Astrocyte of the hippocampus (primary cell): ENCODE results near the gene AFG1L.
"Not testable (repeated sequence)": the region's sequence is repeated elsewhere in the genome, so short reads cannot be mapped to it uniquely, and the experiment has no call there.

ENCODE experiments used
- DNase-seq: peaks from one replicate; pipeline ENCODE4 v3.0.0; 2011; ENCODE audit warnings: low read depth, low spot score

Gene AFG1L

DNA sequence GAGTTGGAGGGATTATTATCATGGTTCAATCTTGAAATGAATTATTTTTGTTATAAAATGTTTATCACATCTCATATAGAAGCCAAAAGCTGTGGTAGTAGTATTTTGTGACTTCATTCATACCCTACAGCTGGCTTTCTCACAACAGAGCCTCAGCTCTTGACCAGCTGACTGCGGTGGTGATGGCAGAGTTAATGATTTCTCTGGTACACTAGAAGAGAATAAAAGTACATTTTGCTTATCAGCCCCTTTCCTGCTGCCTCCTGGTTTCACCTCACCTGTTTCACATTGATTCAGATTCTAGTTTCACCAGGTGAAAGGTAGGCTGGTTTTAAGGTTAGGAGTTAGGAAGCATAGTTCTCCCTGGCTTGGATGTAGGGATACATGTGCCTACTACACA is 55.7 kb downstream of the AFG1L start:
- DNase-seq: no peak

- no peak for DNase-seq
These were observed 59.0 kb downstream of the AFG1L start for GRCh38 chr6:108353853-108354252.

DNA sequence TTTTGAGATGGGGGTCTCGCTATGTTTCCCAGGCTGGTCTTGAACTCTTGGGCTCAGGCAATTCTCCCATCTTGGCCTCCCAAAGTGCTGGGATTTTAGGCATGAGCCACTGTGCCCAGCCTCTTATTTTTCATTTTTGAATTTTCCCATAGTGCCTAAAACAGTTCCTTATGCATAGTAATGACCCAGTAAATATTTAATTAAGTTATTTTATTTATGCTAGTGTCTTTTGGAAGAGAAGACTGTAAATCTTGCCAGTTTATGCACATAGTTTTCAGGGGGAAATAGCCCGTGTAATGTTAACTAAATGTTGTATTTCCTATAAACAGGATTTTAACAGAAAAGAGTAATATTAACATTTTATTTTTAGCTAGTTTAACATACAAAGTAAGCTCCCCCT is 60.3 kb downstream of the AFG1L start:
- DNase-seq: no peak

DNA sequence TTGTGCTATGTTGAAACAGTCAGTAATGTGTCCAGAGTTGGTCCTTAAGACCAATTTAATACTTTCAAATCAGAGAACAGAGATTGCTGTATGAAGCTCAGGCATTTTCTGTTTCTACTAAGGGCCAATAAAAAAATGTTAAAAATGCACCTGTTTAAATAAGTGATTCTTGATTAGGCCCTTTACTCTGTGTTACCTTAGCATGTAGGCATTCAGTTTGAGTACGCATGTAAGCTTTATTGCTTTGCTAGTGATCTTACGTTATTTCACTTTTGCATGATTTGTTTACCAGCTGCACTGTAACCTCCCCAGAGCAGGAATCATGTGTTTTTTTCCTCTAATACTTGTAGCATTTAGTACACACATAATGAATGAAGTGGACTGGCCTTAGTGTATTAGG is 61.0 kb downstream of the AFG1L start:
- DNase-seq: no peak

DNA sequence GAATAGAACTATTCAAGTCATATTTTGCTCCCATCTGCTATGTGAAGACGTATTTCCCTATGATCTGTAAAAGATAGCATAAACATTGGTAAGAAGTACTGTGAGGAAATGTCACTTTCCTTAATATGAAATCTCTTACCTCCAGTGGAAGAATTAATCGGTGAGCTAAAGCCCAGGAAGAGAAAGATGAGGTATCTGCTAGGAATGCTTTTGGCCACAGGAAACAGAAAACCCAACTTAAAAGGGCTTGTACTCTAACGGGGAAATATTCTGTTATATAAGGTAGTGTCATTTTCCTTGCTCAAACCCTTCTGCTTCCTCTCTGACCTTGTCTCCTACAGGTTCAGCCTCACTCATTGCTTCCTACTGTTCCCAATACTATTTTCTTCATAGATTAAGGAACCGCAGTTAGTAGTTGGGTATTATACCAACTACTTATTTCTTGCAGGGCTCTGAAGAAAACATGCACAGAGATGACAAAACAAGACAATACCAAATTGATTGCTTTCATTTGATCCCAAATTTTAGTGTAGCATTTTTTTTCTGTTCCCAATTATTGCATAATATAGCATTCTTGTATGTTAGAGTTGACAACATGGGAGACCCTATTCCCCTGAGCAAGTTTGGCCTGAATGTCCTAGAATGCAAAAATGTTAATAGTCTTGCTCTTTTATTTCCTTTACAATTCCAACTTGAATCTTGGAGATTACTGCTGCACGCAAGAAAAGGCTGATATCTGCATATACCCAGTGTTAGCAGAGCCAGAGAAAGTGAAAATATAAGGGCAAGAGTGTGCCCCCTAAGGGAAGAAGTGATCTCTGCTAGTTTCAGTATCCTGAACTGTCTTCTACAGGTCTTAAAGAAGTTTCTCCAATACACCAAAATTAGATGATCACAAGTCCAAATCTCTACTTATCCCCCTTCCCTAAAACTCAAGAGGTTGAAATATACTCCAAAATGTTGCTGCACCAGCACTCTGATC is 65.3 kb downstream of the AFG1L start:
- peak; percentile 50 for DNase-seq

DNA sequence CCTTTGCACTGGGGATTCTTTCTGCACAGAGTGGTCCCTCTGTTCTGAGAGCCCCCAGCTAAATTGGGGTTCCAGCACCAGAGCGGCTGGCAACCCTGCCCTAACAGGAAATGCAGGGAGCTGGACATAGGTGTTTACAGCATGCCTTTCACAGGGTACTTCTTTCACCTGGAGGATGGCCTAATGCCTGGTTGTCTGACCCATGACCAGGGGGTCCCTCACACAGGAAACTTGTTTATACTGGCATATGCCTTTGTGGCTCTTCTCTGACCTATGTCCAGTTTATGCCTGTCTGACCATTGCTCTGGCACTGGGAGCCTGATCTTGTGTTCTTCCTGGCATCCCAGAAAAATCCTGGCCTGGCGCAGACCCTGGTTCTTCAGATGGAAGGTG is 66.1 kb downstream of the AFG1L start:
- no peak for DNase-seq

- DNase-seq: no peak
These were observed 66.6 kb downstream of the AFG1L start for GRCh38 chr6:108361312-108361932.

DNA sequence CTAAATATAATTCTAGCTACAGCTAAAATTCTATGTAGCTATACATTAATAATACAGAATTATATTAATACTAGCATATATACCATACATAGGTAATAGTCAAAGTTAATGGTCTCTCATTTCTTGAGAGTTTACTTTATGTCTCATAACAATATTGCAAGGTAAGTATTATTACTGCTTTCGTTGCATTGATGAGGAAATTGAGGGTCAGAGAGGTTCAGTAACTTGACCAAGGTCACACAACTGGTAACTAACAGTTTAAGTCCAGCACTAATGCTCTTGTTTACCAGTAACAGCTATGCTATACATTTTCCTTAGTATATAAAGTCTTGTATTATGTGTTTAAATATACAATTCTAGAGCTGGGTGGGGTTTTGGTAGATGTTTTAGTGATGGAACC is 67.6 kb downstream of the AFG1L start:
- no peak for DNase-seq

- DNase-seq: no peak
These were observed 68.3 kb downstream of the AFG1L start for GRCh38 chr6:108363113-108363512.

DNA sequence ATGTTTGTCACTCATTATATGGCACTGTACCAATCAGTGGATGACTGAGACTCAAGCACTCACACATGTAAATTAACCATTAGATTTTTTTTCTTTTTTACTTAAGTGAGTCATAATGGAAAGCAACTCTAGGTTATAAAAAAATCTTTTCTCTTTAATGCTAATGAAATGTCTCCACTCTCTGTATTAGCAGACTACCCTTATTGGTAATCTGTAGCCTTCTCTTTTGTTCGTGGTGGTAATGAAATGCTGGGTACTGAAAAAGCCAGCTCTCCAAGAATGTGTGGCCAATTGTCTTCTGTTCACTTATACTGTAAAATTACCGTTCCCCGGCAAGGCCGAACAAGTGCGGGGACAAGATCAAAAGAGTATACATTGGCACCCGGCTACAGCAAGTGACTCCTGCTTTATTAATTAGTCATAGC is 69.0 kb downstream of the AFG1L start:
- peak; percentile 59 for DNase-seq

DNA sequence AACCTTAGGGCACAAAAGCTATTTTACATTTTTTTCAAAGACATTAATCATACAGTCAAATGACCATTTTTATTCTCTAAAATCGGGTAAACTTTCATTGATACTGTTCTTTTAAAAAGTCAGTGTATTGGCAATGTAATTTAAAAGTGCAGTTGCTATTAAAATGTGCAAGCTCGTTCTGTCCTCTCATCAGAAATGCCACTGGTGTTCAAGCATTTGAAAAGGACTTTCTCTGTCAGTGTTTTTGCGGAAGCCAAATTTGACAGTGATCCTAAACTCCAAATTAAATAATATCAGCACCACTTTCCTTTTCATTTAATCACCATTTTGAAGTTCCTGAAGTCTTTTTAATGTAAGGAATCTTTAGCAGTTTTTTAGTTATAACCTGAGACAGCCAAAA is 69.6 kb downstream of the AFG1L start:
- no peak for DNase-seq

- no peak for DNase-seq
These were observed 70.6 kb downstream of the AFG1L start for GRCh38 chr6:108365478-108365877.

GRCh38 chr6:108366236-108366635 is 71.4 kb downstream of the AFG1L start:
- no peak for DNase-seq

DNA sequence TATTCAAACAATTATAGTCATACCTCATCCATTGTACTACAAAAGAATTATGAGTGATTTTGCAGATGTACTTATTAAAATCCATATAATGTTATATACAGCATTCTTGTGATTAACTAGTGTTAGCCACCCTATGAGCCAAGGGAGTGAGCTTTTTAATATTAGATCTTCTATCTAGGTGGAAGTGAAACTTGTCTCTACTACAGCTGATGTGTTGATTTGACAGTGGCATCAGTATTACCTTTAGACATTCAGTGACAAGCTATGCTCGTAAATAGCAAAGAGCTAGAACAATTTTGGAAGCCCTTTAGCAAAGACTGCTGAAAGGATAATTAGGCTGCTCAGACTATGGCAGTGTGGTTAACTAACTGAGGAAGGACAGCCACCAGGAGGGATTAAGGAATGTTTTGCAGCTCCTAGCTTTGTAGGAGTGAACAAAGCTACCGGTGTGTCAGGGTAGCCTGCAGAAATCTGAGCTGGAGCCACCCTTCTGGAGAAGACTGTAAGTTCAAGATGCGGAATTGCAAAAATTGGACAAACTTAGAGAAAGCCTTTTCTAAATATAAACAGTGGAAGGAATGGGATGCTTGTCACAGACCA is 73.7 kb downstream of the AFG1L start:
- DNase-seq: peak; percentile 18

DNA sequence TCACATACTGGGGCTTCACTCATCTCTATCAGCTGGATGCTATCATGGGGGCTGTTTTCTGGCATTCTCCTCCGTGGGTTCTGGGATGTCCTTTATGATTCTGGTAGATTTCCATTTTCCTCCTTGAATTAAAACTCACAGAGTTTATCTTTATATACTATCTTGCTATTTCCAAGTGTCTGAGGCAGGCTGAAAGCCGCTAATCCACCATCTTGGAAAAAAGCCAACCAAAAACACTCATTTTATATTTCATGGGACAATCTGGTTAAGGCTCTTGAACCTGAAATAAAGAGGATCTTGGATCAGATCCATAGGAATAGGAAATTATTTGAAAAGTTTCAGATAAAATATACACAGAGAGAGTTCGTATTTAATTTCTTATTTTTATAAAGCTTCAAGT is 86.0 kb downstream of the AFG1L start:
- no peak for DNase-seq

- no peak for DNase-seq
These were observed 89.1 kb downstream of the AFG1L start for GRCh38 chr6:108383981-108384380.

DNA sequence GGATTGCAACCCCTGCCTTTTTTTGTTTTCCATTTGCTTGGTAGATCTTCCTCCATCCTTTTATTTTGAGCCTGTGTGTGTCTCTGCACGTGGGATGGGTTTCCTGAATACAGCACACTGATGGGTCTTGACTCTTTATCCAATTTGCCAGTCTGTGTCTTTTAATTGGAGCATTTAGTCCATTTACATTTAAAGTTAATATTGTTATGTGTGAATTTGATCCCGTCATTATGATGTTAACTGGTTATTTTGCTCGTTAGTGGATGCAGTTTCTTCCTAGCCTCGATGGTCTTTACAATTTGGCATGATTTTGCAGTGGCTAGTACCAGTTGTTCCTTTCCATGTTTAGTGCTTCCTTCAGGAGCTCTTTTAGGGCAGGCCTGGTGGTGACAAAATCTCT is 94.3 kb downstream of the AFG1L start:
- DNase-seq: not testable (repeated sequence)

GRCh38 chr6:108395297-108395696 is 100.4 kb downstream of the AFG1L start:
- DNase-seq: no peak

DNA sequence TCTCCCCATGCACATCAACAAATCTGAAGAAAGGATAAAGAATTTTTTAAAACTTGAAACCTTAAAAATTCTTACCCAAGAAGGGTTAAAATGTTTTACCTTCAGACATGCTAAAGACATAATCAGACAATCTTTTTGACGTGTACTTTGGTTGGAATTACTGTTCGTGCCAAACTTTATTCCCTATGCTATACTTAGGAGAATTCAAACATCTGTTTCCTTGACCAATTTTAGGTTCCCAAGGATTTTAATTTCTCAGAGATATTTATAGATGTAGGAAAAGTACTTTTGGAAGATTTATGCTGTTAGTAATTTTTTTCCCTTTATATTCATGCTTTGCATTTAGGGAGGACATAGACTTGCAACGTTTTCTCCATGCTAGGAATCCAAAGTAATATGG is 108.4 kb downstream of the AFG1L start:
- DNase-seq: no peak

DNA sequence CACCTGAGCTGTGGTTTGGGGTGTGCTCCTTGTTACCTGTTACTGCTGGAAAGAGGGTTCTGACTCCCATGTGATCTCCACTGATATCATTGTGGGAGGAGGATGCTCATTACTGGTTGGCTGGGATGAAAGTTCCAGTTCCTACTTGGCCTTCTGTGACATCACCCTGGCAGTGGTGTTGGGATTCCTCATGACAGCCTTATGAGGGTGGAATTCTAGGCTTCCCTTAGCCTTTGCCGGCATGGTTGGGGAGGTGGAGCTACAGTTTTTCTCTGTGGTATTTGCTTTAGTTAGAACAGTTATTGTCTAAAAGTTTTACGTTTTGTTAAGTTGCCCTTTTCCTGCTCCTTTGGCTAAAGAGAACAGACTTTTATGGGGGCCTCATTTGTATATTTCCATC is 112.1 kb downstream of the AFG1L start:
- no peak for DNase-seq

DNA sequence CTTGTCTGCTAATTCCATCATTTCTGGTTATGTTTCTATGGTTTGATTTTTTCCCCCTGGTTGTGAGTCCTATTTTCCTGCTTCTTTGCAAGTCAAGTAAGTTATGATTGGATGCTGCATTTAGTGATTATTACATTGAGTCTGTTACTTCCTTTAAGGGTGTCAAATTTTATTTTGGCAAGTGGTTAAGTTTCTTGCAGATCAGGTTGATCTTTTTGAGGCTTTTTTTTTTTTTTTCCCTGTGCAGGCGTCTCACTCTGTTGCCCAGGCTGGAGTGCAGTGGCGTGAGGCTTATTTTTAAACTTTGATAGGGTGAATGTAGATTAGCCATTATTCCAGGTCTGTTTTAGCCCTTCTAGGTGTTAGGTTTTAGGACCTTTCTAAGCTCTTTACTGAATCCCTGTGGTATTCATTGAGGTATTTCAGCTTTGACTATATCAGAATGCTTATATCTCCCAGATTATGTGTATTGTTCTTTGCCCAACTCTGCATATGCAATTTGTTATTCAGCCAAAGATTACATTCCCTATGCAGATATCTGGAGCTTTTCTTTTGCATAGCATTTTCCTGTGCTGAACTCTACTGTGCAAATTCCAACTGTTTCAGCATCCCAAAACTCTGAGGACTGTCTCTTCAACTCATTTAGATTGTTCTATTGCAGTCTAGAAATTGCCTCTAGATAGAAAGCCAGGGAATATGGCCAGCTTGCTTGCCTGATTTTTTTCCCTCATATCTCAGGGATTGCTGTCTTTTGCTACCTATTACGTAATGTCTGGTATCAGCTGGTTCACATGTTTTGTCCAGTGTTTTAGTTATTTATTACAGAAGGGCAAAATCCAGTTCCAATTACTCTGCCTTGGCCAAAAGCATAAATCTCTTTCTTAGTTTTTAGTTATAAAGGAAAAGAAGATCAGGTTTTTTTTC is 113.3 kb downstream of the AFG1L start:
- DNase-seq: no peak

- no peak for DNase-seq
These were observed 114.0 kb downstream of the AFG1L start for GRCh38 chr6:108408861-108409260.
